Dedifferentiated amniotic fluid mesenchymal stem cell (primary cell): ENCODE data around the gene LASP1NB.

ENCODE experiments used
- DNase-seq: peaks from one replicate; pipeline ENCODE4 v3.0.0-alpha.2; 2016; ENCODE audit errors: extremely low spot score

LASP1NB gene

DNA sequence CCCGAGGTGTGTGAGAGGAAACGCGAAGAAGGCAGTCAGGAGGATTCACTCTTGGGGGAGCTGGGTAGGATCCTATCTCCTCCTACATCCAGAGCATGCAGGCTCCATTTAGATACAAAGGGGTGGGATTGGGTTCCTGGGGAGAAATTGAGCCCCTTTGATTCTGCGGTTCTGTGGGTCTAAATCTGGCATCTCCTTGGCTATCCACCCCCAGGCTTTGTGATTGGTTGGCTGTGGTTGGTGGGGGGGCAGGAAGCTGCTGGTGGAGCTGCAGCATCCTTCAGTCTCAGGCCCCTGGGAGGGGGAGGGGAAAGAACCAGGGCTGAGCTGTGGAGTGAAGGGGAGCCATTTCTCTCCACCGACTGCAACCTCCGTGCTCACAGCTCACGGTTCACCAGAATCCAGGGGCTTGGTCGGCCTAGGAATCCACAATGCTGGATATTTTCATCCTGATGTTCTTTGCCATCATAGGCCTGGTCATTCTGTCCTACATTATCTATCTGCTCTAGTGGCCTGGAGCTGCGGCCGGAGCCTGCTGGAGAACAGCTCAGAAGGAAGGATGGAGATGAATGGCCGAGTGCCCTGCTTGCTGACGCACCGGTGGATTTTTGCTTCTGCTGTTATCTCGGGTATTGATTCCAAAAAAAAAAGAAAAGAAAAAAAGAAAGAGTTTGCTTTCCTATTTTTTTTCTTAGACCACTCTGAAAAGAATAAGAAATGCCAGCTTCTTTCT lies at the start of gene LASP1NB:
LASP1NB (plus strand) TSS at position 352 of the 733 bp plus-strand sequence.
- DNase-seq = no peak

DNA sequence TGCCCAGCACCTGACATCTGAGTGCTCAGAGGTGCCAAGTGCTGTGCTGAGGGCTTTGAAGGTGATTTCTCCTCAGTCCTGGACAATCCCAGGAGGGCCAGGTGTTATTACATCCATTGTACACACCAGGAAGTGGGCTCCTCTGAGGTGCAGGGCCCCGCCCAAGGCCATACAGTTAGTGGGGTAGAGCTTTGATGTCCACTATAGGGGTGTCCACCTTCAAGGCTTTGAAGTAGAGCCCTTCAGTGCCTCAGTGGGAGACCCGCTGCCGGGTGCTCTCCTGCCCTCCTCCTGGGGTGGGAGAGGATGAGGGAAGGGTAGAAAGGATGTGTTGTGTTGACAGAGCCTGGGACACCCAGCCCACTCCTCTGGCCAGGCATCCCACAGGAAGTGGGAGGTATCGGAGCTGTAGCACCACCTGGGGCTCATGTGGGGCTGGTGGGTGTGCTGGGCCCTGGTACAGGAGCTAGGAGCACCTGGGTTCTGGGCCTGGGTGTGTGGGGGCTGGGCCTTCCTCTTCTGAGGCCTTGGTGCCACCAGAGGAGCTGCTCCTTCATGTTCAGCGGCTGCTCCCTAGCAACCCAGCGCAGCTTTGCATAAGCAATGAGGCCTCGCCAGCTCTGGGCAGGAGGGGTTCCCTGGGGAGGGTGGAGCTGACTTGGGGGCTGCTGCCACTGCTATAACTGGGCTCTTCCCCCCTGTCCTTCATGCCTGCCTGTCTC lies 48.1 kb upstream of the LASP1NB start:
- DNase-seq = no peak

DNA sequence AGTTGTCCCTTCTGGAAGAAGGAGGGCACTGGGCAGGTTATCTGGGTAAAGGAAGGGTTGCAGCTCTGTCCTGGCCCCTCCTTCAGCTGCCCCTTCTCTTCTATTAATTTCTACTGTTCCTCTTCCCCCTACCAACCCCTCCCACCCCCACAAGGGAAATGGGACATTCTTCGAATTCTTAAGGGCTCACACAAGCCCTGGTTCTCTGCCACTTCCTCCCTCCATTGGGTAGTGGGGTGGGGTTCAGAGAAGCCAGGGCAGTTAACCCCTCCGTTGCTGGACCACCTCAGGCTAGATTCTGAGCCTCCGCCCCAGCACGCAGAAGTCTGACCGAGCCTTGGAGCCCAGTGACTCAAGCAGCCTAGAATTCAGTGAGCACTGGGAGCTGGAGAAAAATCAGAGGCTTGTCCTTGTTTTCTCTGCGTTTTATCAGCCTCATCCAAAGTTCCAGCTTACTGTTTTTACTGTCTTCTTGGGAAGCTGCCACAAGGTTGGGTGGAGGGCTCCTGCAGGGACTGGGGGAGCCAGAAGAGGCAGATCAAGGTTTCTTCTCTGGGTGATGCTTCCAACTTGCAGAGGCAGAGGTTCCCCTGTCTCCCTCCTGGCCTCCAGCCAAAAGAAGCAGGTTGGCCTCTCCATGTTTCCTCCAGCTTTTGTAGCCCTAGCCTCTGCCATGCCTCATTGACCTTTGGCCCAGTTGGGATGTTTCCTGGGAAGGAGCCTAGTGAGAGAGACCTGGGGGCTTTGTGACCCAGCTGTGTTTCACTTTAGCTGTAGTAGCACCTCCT lies 45.3 kb upstream of the LASP1NB start:
- DNase-seq = peak; percentile 88

DNA sequence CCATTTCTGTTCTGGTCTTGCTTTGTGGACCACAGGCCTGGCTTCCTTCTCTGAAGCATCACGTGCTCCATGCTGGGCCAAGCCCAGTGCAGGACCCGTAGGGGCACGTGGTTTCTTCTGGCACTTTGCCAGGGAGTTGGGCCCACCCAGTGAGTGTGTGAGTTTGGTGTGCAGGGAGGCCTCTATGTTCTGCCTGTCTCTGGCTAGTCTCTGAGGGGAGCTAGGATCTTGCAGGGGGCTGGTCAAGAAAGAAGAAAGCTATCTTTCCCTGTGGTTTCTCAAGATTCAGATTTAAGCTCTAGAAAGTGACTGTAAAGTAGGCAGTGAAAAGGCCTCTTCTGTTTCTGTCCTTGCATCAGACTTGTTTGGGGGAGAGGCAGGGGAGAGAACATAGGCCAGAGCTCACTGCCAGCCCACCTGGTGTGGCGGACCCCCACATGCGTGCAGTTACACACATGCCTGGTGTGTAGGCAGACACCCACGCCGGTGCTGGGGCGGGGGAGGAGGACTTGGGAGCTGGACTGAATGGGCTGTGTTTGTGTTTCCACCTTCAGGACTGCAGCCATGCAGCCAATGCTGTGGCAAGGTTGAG lies 43.7 kb upstream of the LASP1NB start:
- DNase-seq = peak; percentile 53

DNA sequence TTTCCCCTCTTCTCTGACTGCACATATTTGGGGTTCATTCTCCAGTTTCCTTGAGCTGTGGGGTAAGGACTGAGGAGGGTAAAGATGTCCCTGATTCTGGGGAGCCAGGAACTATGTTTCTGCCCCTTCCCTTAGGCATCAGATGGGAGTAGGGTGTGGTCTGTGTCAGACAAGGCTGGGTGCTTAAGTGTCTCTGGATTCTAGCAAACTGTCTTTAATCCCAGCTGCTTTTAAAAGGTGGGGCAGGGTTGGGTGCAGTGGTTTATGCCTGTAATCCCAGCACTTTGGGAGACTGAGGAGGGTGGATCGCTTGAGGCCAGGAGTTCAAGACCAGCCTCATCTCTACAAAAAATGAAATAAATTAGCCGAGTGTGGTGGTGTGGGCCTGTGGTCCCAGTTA lies 42.5 kb upstream of the LASP1NB start:
- no peak for DNase-seq

DNA sequence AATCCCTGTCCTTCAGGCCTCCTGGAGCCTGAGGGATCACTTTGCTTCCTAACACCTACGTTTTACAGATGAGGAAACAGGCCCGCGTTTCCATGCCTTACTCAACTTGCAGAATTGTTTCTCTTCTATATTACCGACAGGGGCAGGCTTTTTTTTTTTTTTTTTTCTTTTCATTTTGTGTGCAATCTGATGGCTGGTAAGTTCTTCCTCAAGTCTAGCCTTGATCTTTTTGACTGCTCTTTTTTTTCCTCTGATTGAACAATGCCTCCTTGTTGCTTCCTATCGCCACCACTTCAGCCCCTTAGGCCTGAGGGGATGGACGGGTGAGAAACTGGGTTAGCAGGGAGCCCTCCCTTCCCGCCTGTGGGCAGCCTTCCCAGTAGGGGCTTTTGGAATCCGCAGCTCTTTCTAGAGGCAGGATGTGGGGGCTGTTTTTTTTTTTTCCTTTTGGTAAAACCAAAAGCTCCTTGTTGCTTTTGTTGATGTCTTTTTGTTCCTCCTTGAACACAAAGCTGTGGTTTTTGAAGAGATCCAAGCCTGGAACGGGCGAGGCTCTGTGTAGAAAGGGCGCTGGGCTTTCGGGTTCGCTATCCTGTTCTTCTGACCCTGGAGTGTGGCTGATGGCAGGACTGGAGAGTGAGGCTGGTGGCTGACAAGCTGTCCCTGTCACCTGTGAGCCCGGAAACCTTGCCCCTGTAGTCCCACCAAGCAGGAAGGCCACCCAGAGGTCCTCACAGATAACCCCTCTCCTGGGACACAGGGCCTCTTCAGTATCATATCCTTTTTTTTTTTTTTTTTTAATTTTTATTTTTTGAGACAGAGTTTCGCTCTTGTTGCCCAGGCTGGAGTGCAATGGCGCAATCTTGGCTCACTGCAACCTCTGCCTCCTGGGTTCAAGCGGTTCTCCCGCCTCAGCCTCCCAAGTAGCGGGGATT lies 41.6 kb upstream of the LASP1NB start:
- DNase-seq = no peak

DNA sequence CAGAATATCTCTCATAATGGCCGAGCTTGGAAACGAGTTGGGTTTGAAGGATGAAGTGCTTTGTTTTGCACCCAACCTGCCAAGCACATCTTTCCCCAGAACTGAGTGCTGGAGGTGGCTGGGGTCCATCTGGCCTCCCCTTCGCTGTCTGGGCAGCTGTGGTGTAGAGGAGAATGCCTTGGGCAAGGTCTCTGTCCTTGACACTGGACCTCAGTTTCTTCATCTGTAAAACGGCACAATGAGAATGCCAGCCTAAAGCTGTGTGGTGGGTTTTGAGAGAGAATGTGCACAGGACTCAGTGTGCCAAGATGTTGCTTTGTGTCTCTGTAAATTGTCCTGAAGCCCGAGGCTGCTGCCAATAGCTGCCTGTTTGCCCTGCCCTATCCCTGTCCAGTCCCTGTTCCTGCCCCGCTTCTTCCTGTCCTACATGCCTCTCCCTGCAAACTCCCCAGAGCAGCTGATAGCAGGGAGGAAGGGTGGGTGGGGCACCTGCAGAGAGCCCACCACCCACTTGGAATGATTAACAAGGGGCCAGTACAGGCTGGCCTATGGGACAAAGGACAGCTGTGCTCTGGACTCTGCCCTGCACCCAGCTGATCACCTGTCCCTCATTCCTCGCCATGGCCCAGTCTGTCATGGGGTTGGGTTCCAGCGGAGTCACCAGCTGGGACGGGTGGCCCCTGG lies 40.2 kb upstream of the LASP1NB start:
- no peak for DNase-seq

DNA sequence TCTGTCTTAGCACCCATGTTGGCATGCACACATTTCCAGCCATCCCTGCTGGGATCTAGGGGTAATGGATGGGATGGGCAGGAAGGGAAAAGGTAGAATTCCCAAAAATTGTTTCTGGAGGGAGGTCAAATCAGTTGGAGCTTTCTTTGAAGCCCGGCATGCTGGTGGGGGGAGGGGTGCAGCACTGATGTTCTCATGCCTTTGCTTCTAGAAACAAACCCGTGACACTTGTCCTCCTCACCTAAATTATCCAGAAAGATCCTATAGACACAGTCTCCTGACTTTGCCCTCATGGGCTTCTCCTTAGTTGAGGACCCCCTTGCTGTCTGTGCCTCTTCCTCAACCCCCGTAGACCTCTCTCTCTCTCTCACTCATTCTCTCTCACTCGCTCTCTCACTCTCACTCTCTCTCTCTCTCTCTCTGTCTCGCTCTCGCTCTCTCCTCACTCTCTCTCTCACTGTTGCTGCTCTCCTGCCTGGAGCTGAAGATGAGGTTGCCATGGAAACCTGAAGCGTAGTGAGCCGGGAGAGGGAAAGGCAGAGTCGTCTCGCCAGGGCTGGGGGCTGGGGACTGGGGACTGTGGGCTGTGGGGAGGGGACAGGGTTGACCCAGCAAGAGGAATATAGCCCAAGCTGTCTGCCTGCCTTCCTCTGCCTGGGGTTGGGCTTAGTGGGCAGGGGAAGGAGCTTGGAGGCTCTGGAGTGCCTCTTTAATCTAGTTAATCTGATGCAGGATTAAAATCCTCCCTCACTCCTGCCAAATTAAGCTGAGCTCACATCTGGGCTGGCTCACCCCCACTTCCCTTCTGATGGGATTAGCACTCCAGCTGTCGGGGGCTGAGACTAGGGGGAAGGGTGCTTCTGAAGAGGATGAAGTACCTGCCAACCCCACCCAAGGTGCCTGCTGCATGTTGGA lies 39.4 kb upstream of the LASP1NB start:
- DNase-seq = no peak

DNA sequence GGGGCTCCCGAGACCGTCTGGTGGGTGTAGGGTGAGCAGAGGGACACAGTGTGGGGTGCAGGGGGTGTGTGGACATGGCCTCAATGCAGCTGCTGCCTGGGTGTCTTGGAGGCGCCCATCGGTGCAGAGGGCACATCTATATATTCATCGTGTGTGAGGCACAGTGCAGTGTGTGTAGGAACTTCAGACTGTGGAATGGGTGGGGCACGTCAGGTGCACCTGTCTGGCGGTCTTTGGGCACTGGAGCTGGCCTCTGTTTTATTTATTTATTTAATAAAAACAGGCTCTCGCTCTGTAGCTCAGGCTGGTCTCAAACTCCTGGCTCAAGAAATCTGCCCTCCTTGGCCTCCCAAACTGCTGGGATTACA lies 38.8 kb upstream of the LASP1NB start:
- no peak for DNase-seq

DNA sequence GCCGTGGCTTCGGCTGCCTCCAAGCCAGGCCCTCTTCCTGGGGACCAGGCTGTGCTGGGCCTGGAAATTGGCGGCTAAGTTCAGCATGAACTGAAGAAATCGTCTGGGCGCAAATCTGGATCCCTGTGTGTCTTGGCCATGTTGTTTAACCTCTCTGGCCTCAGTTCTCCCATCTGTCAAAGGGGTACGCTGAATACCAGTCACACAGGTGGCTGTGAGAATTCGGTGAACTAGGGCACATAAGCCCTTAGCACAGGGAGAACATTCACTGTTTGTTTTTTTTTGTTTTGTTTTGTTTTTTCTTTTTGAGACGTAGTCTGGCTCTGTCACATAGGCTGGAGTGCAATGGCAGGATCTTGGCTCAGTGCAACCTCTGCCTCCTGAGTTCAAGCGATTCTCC lies 36.6 kb upstream of the LASP1NB start:
- DNase-seq = no peak

DNA sequence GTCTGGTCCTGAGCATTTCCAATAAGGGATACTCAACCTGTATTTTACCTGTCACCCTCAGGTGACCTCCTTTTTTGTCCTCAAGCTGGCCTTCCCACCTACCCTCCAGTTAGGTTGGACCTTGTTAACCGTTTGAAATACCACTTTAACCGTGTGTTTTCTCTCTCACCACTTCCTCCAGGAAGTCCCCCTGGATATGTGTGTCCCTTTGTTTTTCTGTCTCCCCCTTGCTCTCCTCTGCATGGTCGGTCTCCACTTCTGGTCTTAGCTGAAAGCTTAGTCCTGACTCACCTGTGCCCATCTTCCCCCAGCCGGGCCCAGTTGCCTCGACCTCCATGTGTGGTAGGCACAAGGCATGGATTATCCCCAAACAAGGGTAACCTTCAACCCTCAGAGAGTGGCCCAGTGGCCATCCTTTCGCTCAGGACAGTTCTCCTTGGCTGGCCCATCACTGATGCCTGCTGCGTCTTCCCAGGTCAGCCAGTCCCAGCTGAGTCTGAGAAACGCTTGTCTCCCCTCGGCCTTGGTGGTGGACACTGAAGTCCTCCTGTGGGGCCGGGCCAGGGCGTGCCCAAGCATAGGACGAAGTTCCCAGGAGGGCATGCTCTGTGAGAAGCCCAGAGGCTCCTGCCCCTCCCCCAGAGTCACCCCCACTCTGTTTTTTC lies 35.5 kb upstream of the LASP1NB start:
- no peak for DNase-seq

DNA sequence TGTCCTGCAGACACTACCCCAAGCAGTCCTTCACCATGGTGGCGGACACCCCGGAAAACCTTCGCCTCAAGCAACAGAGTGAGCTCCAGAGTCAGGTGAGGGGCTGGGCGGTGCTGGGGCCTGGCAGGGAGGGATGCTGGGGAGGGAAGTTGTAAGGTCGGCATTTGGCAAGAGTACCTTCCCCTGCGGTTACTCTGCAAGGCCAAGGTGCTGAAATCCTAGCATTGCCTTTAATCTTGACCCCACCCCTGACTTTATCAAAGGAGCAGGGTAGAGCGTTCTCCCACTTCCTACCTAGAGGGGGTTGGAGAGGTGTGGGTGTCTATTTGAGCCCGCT lies 35.0 kb upstream of the LASP1NB start:
- DNase-seq = no peak

DNA sequence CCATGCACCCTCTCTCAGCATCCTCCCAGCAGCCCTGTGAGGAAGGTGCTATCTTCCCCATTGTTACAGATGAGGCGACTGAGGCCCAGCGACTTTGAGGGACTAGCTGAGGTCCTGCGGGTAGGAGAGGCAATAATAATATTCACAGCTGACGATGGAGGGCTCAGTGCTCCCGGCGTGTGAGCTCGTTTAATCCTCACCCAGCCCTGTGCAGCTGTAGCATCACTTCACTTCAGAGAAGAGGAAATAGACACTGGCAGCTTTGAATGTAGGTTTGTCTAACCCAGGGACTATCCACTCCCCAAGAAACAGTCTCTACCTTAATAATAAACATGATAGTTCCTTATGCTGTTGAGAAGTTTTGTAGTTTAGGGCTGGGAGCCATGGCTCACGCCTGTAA lies 34.0 kb upstream of the LASP1NB start:
- DNase-seq = no peak

DNA sequence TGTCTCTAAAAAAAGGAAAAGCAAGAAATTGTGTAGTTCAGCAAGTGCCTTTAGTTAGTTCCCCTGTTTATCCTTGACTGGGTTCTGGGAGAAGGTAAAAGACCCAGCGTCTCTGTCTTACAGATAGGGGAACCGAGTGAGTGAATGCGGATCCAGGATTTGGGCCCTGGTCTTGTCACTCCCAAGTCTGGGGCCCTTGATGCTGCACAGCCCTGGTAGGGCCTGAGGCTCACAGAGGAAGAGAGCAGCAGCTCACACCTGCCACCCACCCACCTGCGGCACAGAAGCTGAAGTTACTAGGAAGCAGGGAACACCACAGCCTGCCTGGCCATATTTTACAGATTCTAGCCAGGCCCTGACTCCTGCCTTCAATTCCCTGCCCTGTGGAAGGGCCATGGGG lies 33.3 kb upstream of the LASP1NB start:
- DNase-seq = no peak

DNA sequence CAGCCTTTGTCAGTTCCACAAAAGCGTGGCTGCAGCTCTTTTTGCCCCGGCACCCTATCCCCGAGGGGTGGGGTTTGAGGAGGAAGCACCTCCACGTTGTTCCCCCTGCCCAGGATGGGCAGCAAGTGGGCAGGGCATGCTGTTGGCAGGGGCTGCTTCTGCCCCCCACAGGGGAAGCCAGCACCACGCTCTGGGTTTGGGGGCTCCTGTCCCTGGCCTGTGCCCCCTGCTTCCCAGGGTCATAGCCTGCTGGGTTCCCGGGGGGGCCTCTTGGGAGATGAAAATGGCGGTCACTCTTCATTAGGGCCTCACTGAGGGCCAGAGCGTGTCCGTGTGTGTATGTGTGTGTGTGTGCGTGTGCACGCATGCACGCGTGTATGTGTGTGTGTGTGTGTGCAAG lies 32.8 kb upstream of the LASP1NB start:
- no peak for DNase-seq

DNA sequence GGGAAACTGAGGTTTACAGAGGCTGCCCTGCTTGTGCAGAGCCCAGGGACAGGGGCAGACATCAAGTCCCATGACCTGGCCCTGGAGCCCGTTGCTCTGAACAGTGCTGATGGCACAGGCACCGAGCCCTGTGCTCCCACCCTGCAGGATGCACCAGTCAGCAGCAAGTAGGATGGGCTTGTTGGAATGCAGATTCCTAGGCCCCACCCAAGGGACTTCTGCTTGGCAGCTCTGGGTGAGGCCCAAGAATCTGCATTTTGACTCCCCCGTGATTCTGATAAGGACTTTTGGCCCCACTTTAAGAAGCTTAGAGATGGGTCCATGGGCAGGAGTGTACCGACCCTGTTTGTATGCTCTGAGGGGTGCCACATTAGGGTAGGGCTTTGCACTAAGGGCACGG lies 32.3 kb upstream of the LASP1NB start:
- no peak for DNase-seq

DNA sequence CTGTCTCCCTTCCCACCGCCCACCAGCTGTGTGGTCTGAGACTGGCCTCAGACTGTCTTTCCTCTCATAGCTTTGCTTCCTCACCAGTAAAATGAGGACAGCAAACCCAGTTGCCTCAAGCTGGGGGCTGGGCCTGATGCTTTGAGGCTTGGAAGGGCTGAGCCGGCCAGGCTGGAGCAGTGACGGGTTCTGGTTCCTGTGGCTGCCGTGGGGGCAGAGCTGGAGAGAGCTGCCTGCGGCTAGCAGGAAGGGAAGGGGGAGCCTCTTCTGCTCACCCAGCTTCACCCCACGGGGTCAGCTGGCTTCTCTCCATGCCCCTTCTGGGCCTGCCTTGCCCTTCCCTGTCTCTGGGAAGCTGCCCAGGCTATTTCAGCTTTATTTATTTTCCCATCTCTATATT lies 31.8 kb upstream of the LASP1NB start:
- DNase-seq = no peak

DNA sequence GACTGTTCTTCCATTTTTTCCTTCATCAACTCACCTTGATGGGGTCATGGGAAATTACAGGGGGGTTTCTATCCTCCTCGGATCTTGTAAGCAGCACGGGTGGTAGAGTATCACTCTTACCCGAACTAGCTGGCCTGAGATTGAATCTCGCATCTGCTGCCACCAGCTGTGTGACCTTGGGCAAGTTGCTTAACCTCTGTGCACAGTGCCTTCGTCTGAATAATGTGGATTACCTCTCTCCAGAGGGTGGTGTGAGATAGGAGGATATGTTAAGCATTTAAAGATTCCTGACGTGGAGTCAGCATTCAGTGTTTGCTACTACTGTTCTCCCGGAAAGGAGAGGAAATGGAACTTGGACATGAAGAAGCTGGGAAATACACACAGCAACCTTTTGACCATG lies 31.1 kb upstream of the LASP1NB start:
- no peak for DNase-seq

DNA sequence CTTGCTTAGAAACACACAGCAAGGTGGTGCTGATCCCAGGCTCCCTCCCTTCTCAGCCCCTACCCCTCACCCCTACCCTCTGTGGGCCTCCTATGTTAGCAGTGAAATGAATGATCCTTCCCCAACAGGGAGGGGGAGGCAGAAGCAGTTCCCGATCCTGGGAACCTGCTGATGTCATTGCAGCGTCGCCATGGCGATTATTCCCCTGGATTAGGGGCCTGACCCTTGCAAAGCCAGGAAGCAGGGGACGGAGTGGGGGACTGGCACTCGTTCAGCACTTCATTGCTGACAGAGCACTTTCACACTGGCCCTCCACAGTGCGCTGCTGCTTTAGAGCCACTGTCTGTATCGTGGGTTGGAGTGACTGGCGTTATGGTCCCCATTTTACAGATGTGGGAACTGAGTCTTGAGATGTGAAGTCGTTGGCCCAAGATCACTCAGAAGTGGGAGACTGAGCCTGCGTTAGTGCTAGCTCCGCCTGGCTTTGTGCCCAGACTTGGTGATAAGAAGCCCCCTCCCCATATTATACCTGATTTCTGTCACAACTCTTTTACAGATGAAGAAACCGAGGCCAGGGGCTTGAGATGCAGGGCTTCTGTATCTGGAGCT lies 29.0 kb upstream of the LASP1NB start:
- no peak for DNase-seq
